ENCODE results near the gene SPATA31C1.

GRCh38 chr9:87964826-87965225 lies 47.1 kb downstream of the SPATA31C1 start:
- no peak for TF ChIP-seq CTCF (IDR thresholded peaks at IDR 0.05)
- TF ChIP-seq POLR2AphosphoS5 (IDR thresholded peaks at IDR 0.05) = no peak
- no peak for TF ChIP-seq POLR2A (IDR thresholded peaks at IDR 0.05; ENCODE audit: low read depth)

Data from esophagus muscularis mucosa (tissue), 3 donors.